H9 (cell line): ENCODE measurements around the gene UTP25. TPM values are rescaled to one million over a fixed set of nuclear protein-coding genes. Genes with fewer than 3 reads are reported as not detected.

Experiments
- DNase-seq: peaks from one replicate; pipeline ENCODE4 v3.0.0-alpha.2; 2017
- H2AFZ ChIP-seq: one replicate; pipeline ENCODE4 v1.6.1; 2013; ENCODE audit warnings: mild to moderate bottlenecking, low read length, control low read depth, moderate library complexity
- H2AK5ac ChIP-seq: 2 replicates; pipeline ENCODE4 v1.6.1; 2013; ENCODE audit warnings: low read length, control low read depth, mixed read lengths; ENCODE audit not compliant: insufficient read length
- H2BK120ac ChIP-seq: one replicate; pipeline ENCODE4 v1.6.1; 2013; ENCODE audit warnings: low read depth, mild to moderate bottlenecking, low read length, control low read depth, inconsistent platforms; ENCODE audit not compliant: poor library complexity, severe bottlenecking
- H2BK12ac ChIP-seq: 2 replicates; pipeline ENCODE4 v1.6.1; 2013; ENCODE audit warnings: low read length, control low read depth, mixed read lengths, low read depth; ENCODE audit not compliant: insufficient read length
- H2BK15ac ChIP-seq: 2 replicates; pipeline ENCODE4 v1.6.1; 2013; ENCODE audit warnings: low read depth, low read length, control low read depth
- H2BK20ac ChIP-seq: one replicate; pipeline ENCODE4 v1.6.1; 2013; ENCODE audit warnings: low read depth, mild to moderate bottlenecking, low read length, control low read depth, inconsistent platforms; ENCODE audit not compliant: poor library complexity, severe bottlenecking
- H2BK5ac ChIP-seq: 2 replicates; pipeline ENCODE4 v1.6.1; 2013; ENCODE audit warnings: low read length, control low read depth, mixed read lengths; ENCODE audit not compliant: insufficient read length
- H3K14ac ChIP-seq: 2 replicates; pipeline ENCODE4 v1.6.1; 2013; ENCODE audit warnings: low read length, control low read depth; ENCODE audit not compliant: insufficient read depth
- H3K18ac ChIP-seq: 2 replicates; pipeline ENCODE4 v1.6.1; 2013; ENCODE audit warnings: low read depth, mild to moderate bottlenecking, mixed read lengths, low read length, control low read depth; ENCODE audit not compliant: insufficient read length
- H3K23ac ChIP-seq: 2 replicates; pipeline ENCODE4 v1.6.1; 2013; ENCODE audit warnings: low read length, control low read depth, mixed read lengths, low read depth; ENCODE audit not compliant: insufficient read length
- H3K23me2 ChIP-seq: 2 replicates; pipeline ENCODE4 v1.6.1; 2013; ENCODE audit warnings: low read depth, mild to moderate bottlenecking, mixed read lengths, low read length, control low read depth; ENCODE audit not compliant: insufficient read length, poor library complexity, severe bottlenecking
- H3K27ac ChIP-seq: 2 replicates; pipeline ENCODE4 v1.5.1; 2013; ENCODE audit warnings: low read length, control low read depth, mixed read lengths, low read depth; ENCODE audit not compliant: insufficient read length
- H3K27me3 ChIP-seq: 2 replicates; pipeline ENCODE4 v1.6.1; 2013; ENCODE audit warnings: low read length, control low read depth, inconsistent platforms; ENCODE audit not compliant: insufficient read depth
- H3K4ac ChIP-seq: 2 replicates; pipeline ENCODE4 v1.6.1; 2013; ENCODE audit warnings: low read depth, mild to moderate bottlenecking, control low read depth, inconsistent platforms, low read length, moderate library complexity
- H3K4me1 ChIP-seq: 2 replicates; pipeline ENCODE4 v1.6.1; 2013; ENCODE audit warnings: low read length, control low read depth, inconsistent platforms; ENCODE audit not compliant: insufficient read depth
- H3K4me2 ChIP-seq: 2 replicates; pipeline ENCODE4 v1.6.1; 2013; ENCODE audit warnings: low read length, control low read depth, mixed read lengths; ENCODE audit not compliant: insufficient read length, insufficient read depth
- H3K56ac ChIP-seq: 2 replicates; pipeline ENCODE4 v1.6.1; 2013; ENCODE audit warnings: low read depth, mild to moderate bottlenecking, mixed read lengths, low read length, control low read depth; ENCODE audit not compliant: insufficient read length
- H3K79me1 ChIP-seq: 2 replicates; pipeline ENCODE4 v1.6.1; 2013; ENCODE audit warnings: low read depth, mild to moderate bottlenecking, moderate library complexity, low read length, control low read depth, inconsistent platforms; ENCODE audit not compliant: insufficient read depth, poor library complexity, severe bottlenecking
- H3K79me2 ChIP-seq: 2 replicates; pipeline ENCODE4 v1.6.1; 2013; ENCODE audit warnings: low read length, control low read depth, inconsistent platforms; ENCODE audit not compliant: insufficient read depth
- H3K9ac ChIP-seq: 2 replicates; pipeline ENCODE4 v1.6.1; 2013; ENCODE audit warnings: low read length, control low read depth, mixed read lengths; ENCODE audit not compliant: insufficient read length; ENCODE audit errors: extremely low read depth
- H3K9me3 ChIP-seq: one replicate; pipeline ENCODE4 v1.6.1; 2013; ENCODE audit warnings: low read depth, low read length, inconsistent platforms; ENCODE audit not compliant: control insufficient read depth
- H3T11ph ChIP-seq: one replicate; pipeline ENCODE4 v1.6.1; 2013; ENCODE audit warnings: mild to moderate bottlenecking, low read length, control low read depth, inconsistent platforms
- H4K20me1 ChIP-seq: one replicate; pipeline ENCODE4 v1.6.1; 2013; ENCODE audit not compliant: control insufficient read depth, insufficient read length, insufficient read depth
- H4K5ac ChIP-seq: 2 replicates; pipeline ENCODE4 v1.6.1; 2013; ENCODE audit warnings: low read depth, mild to moderate bottlenecking, mixed read lengths, low read length, control low read depth; ENCODE audit not compliant: insufficient read length
- H4K8ac ChIP-seq: replicated peaks from 2 replicates; pipeline ENCODE4 v1.6.1; 2013; ENCODE audit warnings: low read length, control low read depth, mixed read lengths, low read depth; ENCODE audit not compliant: insufficient read length
- H4K91ac ChIP-seq: 2 replicates; pipeline ENCODE4 v1.6.1; 2013; ENCODE audit warnings: low read depth, mild to moderate bottlenecking, moderate library complexity, mixed read lengths, low read length, control low read depth; ENCODE audit not compliant: insufficient read length
- H3K27ac Mint-ChIP-seq, 3 experiments: 2 replicates in 2 of 3; 3 replicates in 1 of 3; pipeline ENCODE4 v1.8.0; 2020 to 2021; ENCODE audit warnings: mixed read lengths in 3 of 3, mild to moderate bottlenecking in 1 of 3, moderate library complexity in 1 of 3
- H3K27me3 Mint-ChIP-seq: 2 replicates; pipeline ENCODE4 v1.8.0; 2021; ENCODE audit warnings: low read depth, mild to moderate bottlenecking, moderate library complexity, mixed read lengths
- H3K36me3 Mint-ChIP-seq, 3 experiments: 2 replicates in 2 of 3; 3 replicates in 1 of 3; pipeline ENCODE4 v1.8.0; 2020 to 2021; ENCODE audit warnings: low read depth in 3 of 3, mixed read lengths in 3 of 3; ENCODE audit not compliant: insufficient read depth in 1 of 3
- H3K4me1 Mint-ChIP-seq, 2 experiments: 2 replicates each; pipeline ENCODE4 v1.8.0; 2020; ENCODE audit warnings: mixed read lengths in 2 of 2
- H3K4me3 Mint-ChIP-seq, 2 experiments: 2 replicates in 1 of 2; 3 replicates in 1 of 2; pipeline ENCODE4 v1.8.0; 2020 to 2021; ENCODE audit warnings: mild to moderate bottlenecking in 2 of 2, mixed read lengths in 2 of 2, moderate library complexity in 1 of 2
- H3K9me3 Mint-ChIP-seq, 2 experiments: 2 replicates in 1 of 2; 3 replicates in 1 of 2; pipeline ENCODE4 v1.8.0; 2020; ENCODE audit warnings: mild to moderate bottlenecking in 2 of 2, mixed read lengths in 2 of 2, moderate library complexity in 1 of 2
- WGBS: extraction: QIAGEN DNeasy Blood & Tissue Kit; methylation state at CpG from one replicate; pipeline ENCODE4 v1.1.7; 2013; ENCODE audit warnings: missing lambda C conversion rate, low lambda C conversion rate, mixed read lengths; ENCODE audit not compliant: insufficient read length; ENCODE audit errors: extremely low coverage; 5-methylcytosine and 5-hydroxymethylcytosine counted together
- total RNA-seq: library from RNA; stranded (reverse); gene quantifications from 2 replicates; pipeline ENCODE4 v1.2.1, GENCODE V29; 2021
- TF ChIP-seq, protein P1 (sequence below): fragments of 200-600 bp; sonication (generic); conservative IDR thresholded peaks from 3 replicates; pipeline ENCODE4 v1.8.0; 2021; ENCODE audit warnings: antibody characterized with exemption, mild to moderate bottlenecking

UTP25 gene
- total RNA-seq, 1 experiment from 2014 or later, result 12.9 TPM

DNA sequence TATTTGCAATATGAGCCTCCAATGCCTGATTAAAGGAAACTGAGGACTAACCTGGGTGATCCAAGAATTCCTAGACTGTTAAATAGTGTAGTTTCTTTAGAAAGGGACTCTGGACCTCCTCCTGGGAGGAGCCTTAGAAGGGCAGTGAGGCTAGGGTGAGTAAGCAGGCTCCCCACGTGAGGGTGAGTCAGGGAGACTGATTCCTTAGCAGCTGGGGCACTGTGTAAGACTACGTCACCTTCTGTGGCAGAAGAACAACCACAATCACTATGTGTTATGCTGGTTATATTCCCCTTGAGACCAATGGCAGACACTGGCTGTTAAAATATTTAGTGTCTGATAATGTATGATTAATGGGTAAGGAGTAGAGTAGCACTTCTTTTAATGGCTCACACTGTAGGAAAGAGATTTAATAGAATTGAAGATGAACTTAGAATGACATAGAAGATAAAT lies 56.9 kb downstream of the UTP25 start:
- H3K4me2 ChIP-seq, result no peak overlapping the region

More for the DNA sequence above, 56.9 kb downstream of the UTP25 start:
- Histone ChIP-seq H2BK120ac (no peak overlapping the region), H2AFZ (no peak overlapping the region), H3K56ac (no peak overlapping the region), H4K8ac (no peak overlapping the region), H3K9ac (no peak overlapping the region), H3K14ac (no peak overlapping the region), H3K4me1 (no peaks in the 10 kb centered on the region), H4K20me1 (no peaks in the 10 kb centered on the region), H2BK20ac (no peak overlapping the region), H3K79me1 (no peaks in the 10 kb centered on the region), H3K79me2 (no peaks in the 10 kb centered on the region), H2BK12ac (no peak overlapping the region), H3K27me3 (no peaks in the 10 kb centered on the region), H4K91ac (no peak overlapping the region), H3K9me3 (no peaks in the 10 kb centered on the region), H3T11ph (no peak overlapping the region), H3K27ac (no peak overlapping the region), H3K23ac (no peak overlapping the region), H2BK15ac (no peak overlapping the region), H3K18ac (no peak overlapping the region), H2BK5ac (no peak overlapping the region), H3K4ac (no peak overlapping the region), H2AK5ac (no peak overlapping the region), H4K5ac (no peak overlapping the region), H3K23me2 (no peaks in the 10 kb centered on the region)
- TF ChIP-seq, protein P1, sequence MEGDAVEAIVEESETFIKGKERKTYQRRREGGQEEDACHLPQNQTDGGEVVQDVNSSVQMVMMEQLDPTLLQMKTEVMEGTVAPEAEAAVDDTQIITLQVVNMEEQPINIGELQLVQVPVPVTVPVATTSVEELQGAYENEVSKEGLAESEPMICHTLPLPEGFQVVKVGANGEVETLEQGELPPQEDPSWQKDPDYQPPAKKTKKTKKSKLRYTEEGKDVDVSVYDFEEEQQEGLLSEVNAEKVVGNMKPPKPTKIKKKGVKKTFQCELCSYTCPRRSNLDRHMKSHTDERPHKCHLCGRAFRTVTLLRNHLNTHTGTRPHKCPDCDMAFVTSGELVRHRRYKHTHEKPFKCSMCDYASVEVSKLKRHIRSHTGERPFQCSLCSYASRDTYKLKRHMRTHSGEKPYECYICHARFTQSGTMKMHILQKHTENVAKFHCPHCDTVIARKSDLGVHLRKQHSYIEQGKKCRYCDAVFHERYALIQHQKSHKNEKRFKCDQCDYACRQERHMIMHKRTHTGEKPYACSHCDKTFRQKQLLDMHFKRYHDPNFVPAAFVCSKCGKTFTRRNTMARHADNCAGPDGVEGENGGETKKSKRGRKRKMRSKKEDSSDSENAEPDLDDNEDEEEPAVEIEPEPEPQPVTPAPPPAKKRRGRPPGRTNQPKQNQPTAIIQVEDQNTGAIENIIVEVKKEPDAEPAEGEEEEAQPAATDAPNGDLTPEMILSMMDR, result no peak
- no peak for DNase-seq
- H3K4me3 Mint-ChIP-seq, result no peak overlapping the region
- H3K4me1 Mint-ChIP-seq, result peaks cover 14 to 21% of the 10 kb centered on the region in 2 experiments
- no peak overlapping the region for H3K27ac Mint-ChIP-seq
- H3K9me3 Mint-ChIP-seq, result no peaks in the 10 kb centered on the region
- peaks cover 7% of the 10 kb centered on the region; the same call in 1 of the 2 replicates for H3K27me3 Mint-ChIP-seq
- no CpG with 5 or more reads among the region's 2 CpGs for WGBS
- H3K36me3 Mint-ChIP-seq, result no peaks in the 10 kb centered on the region
